ENCODE data around the gene MAST2.
"Not testable (repeated sequence)": the region's sequence is repeated elsewhere in the genome, so short reads cannot be mapped to it uniquely, and the experiment has no call there.

Gene MAST2

GRCh38 chr1:45938029-45938428, 134.6 kb downstream of the MAST2 start:
- no peak for DNase-seq (ENCODE audit: low read depth in 2 of 2)

GRCh38 chr1:45942411-45942810, 139.0 kb downstream of the MAST2 start:
- no peak for DNase-seq (ENCODE audit: low read depth in 2 of 2)

GRCh38 chr1:45943185-45943584, 139.8 kb downstream of the MAST2 start:
- DNase-seq (ENCODE audit: low read depth in 2 of 2): no peak

GRCh38 chr1:45945426-45945825, 142.0 kb downstream of the MAST2 start:
- peak in 1 of 2 experiments; percentile 19 for DNase-seq (ENCODE audit: low read depth in 2 of 2)

GRCh38 chr1:45949462-45949861, 146.1 kb downstream of the MAST2 start:
- DNase-seq (ENCODE audit: low read depth in 2 of 2): not testable (repeated sequence)

- no peak for DNase-seq (ENCODE audit: low read depth in 2 of 2)
Observed at GRCh38 chr1:45952072-45952471, 148.7 kb downstream of the MAST2 start.

GRCh38 chr1:45953934-45954847, 150.8 kb downstream of the MAST2 start:
- peak; percentile 17 to 33 for DNase-seq (ENCODE audit: low read depth in 2 of 2)

- DNase-seq (ENCODE audit: low read depth in 2 of 2): no peak
Observed at GRCh38 chr1:45957684-45958083, 154.3 kb downstream of the MAST2 start.

- no peak for DNase-seq (ENCODE audit: low read depth in 2 of 2)
Observed at GRCh38 chr1:45958317-45958716, 154.9 kb downstream of the MAST2 start.

- DNase-seq (ENCODE audit: low read depth in 2 of 2): no peak
Observed at GRCh38 chr1:45960930-45961715, 157.7 kb downstream of the MAST2 start.

GRCh38 chr1:45961936-45962335, 158.5 kb downstream of the MAST2 start:
- not testable (repeated sequence) for DNase-seq (ENCODE audit: low read depth in 2 of 2)

GRCh38 chr1:45968941-45969666, 165.7 kb downstream of the MAST2 start:
- no peak for DNase-seq (ENCODE audit: low read depth in 2 of 2)

- DNase-seq (ENCODE audit: low read depth in 2 of 2): no peak
Observed at GRCh38 chr1:45969866-45970265, 166.5 kb downstream of the MAST2 start.

GRCh38 chr1:45971335-45971734, 167.9 kb downstream of the MAST2 start:
- no peak for DNase-seq (ENCODE audit: low read depth in 2 of 2)

- no peak for DNase-seq (ENCODE audit: low read depth in 2 of 2)
Observed at GRCh38 chr1:45971922-45972531, 168.6 kb downstream of the MAST2 start.

- DNase-seq (ENCODE audit: low read depth in 2 of 2): no peak
Observed at GRCh38 chr1:45972621-45973020, 169.2 kb downstream of the MAST2 start.

- DNase-seq (ENCODE audit: low read depth in 2 of 2): no peak
Observed at GRCh38 chr1:45973121-45973520, 169.7 kb downstream of the MAST2 start.

- DNase-seq (ENCODE audit: low read depth in 2 of 2): no peak
Observed at GRCh38 chr1:45974541-45975269, 171.3 kb downstream of the MAST2 start.

- DNase-seq (ENCODE audit: low read depth in 2 of 2): no peak
Observed at GRCh38 chr1:45976623-45977022, 173.2 kb downstream of the MAST2 start.

- DNase-seq (ENCODE audit: low read depth in 2 of 2): no peak
Observed at GRCh38 chr1:45979074-45979777, 175.8 kb downstream of the MAST2 start.
